ENCODE data around the gene DGKB. TPM values are rescaled to one million over a fixed set of nuclear protein-coding genes. Genes with fewer than 3 reads are reported as not detected.

The DGKB gene
- polyA plus RNA-seq, 1 of the 3 experiments (the other 2 are of a cell fraction) = 2.1 TPM

GRCh38 chr7:14233868-14234369 is 668.6 kb downstream of the DGKB start:
- H3K79me2 ChIP-seq (ENCODE audit: insufficient read depth) = no peaks in the 10 kb centered on the region; the same call in 1 of the 2 replicates
- POLR2A ChIA-PET = no interaction called here
- no peaks in the 10 kb centered on the region for H3K27me3 ChIP-seq (ENCODE audit: insufficient read depth)
- H3K36me3 ChIP-seq (replicated peaks in 1 of 2; ENCODE audit: control insufficient read depth in 1 of 2, insufficient read depth in 2 of 2, low read length in 1 of 2) = no peaks in the 10 kb centered on the region
- no peaks in the 10 kb centered on the region for H3K9me3 ChIP-seq
- no peaks in the 10 kb centered on the region for H3K9me2 ChIP-seq
- no peak overlapping the region for H3K4me2 ChIP-seq
- 74% methylated on average over 4 of the region's 4 CpGs for WGBS (ENCODE audit: low lambda C conversion rate)
- H3K4me3 ChIP-seq (ENCODE audit: low read depth in 2 of 2, low read length in 1 of 2) = no peak overlapping the region
- no peaks in the 10 kb centered on the region for H3F3A ChIP-seq (replicated peaks; ENCODE audit: insufficient read depth)
- H2AFZ ChIP-seq (ENCODE audit: low read depth) = no peak overlapping the region
- CTCF ChIA-PET = no interaction called here
- no peak overlapping the region for H3K27ac ChIP-seq (ENCODE audit: low read depth in 2 of 2, low read length in 1 of 2)
- TF ChIP-seq FOXM1 (IDR thresholded peaks at IDR 0.05; ENCODE audit: low read depth) (no peak), TCF12 (IDR thresholded peaks at IDR 0.05) (no peak)
- no peak for DNase-seq
- H3K9ac ChIP-seq = no peak overlapping the region
- no peaks in the 10 kb centered on the region for H4K20me1 ChIP-seq (ENCODE audit: insufficient read depth)
- H3K4me1 ChIP-seq (ENCODE audit: control insufficient read depth in 1 of 2, insufficient read depth in 2 of 2, low read depth in 1 of 2, low read length in 1 of 2) = peaks cover 7 to 16% of the 10 kb centered on the region in 2 experiments; a peak in 3 of 4 replicates

GRCh38 chr7:14233076-14233867 is 669.3 kb downstream of the DGKB start:
- no peaks in the 10 kb centered on the region for H3K36me3 ChIP-seq (replicated peaks in 1 of 2; ENCODE audit: control insufficient read depth in 1 of 2, insufficient read depth in 2 of 2, low read length in 1 of 2)
- peaks cover 7 to 16% of the 10 kb centered on the region in 2 experiments; a peak in 3 of 4 replicates for H3K4me1 ChIP-seq (ENCODE audit: control insufficient read depth in 1 of 2, insufficient read depth in 2 of 2, low read depth in 1 of 2, low read length in 1 of 2)
- no peak overlapping the region for H3K4me3 ChIP-seq (ENCODE audit: low read depth in 2 of 2, low read length in 1 of 2)
- no peak for TF ChIP-seq GABPA (IDR thresholded peaks at IDR 0.05; ENCODE audit: low read depth)
- no peak for TF ChIP-seq MXI1 (IDR thresholded peaks at IDR 0.05; ENCODE audit: low read depth, low read length)
- TF ChIP-seq JUND (IDR thresholded peaks at IDR 0.05) = peak; percentile 9; the same call in 1 of the 2 replicates
- no peak for TF ChIP-seq ELF1 (IDR thresholded peaks at IDR 0.05)
- no peak for TF ChIP-seq TEAD4 (IDR thresholded peaks at IDR 0.05; ENCODE audit: borderline replicate concordance, insufficient read depth)
- no peak for TF ChIP-seq NFIC (IDR thresholded peaks at IDR 0.05; ENCODE audit: borderline replicate concordance)
- no peak for TF ChIP-seq POLR2AphosphoS5 (IDR thresholded peaks at IDR 0.05; ENCODE audit: low read depth, low read length)
- 0 out of 2 replicates have a peak, but pooled peaks have one; percentile 37 for TF ChIP-seq FOSL2 (IDR thresholded peaks at IDR 0.05; ENCODE audit: borderline replicate concordance, low read depth)
- no peak for TF ChIP-seq TAF1 (IDR thresholded peaks at IDR 0.05; ENCODE audit: borderline replicate concordance, low read depth, low read length)
- TF ChIP-seq YY1 (IDR thresholded peaks at IDR 0.05; ENCODE audit: low read depth) = no peak
- TF ChIP-seq EP300 (IDR thresholded peaks at IDR 0.05; ENCODE audit: borderline replicate concordance in 1 of 2, low read depth in 1 of 2, low read length in 1 of 2) = 0 out of 4 replicates have a peak, but pooled peaks of 1 of the 2 experiments have one; percentile 4
- no peak for TF ChIP-seq MAX (IDR thresholded peaks at IDR 0.05; ENCODE audit: low read depth)
- 0 out of 2 replicates have a peak overlapping the region, but pooled peaks have one; percentile 17 for H3K4me2 ChIP-seq
- DNase-seq = no peak
- no peaks in the 10 kb centered on the region; the same call in 1 of the 2 replicates for H3K79me2 ChIP-seq (ENCODE audit: insufficient read depth)
- no peak overlapping the region for H3K9ac ChIP-seq
- H4K20me1 ChIP-seq (ENCODE audit: insufficient read depth) = no peaks in the 10 kb centered on the region
- no peak overlapping the region for H3K27ac ChIP-seq (ENCODE audit: low read depth in 2 of 2, low read length in 1 of 2)
- CTCF ChIA-PET = interaction anchor here (1.5 kb wide), 1 partner anchor 8 kb away, joined by 3 read pairs; no protein-coding TSS in a partner anchor
- 57% methylated on average over 7 of the region's 7 CpGs for WGBS (ENCODE audit: low lambda C conversion rate)
- H3K9me3 ChIP-seq = no peaks in the 10 kb centered on the region
- H3K9me2 ChIP-seq = no peaks in the 10 kb centered on the region
- no peaks in the 10 kb centered on the region for H3F3A ChIP-seq (replicated peaks; ENCODE audit: insufficient read depth)
- H2AFZ ChIP-seq (ENCODE audit: low read depth) = peak overlapping the region; percentile 8; the same call in 1 of the 2 replicates
- POLR2A ChIA-PET = no interaction called here
- no peaks in the 10 kb centered on the region for H3K27me3 ChIP-seq (ENCODE audit: insufficient read depth)

Data from SK-N-SH (cell line).